ENCODE measurements around the gene RNF152.

Gene RNF152

DNA sequence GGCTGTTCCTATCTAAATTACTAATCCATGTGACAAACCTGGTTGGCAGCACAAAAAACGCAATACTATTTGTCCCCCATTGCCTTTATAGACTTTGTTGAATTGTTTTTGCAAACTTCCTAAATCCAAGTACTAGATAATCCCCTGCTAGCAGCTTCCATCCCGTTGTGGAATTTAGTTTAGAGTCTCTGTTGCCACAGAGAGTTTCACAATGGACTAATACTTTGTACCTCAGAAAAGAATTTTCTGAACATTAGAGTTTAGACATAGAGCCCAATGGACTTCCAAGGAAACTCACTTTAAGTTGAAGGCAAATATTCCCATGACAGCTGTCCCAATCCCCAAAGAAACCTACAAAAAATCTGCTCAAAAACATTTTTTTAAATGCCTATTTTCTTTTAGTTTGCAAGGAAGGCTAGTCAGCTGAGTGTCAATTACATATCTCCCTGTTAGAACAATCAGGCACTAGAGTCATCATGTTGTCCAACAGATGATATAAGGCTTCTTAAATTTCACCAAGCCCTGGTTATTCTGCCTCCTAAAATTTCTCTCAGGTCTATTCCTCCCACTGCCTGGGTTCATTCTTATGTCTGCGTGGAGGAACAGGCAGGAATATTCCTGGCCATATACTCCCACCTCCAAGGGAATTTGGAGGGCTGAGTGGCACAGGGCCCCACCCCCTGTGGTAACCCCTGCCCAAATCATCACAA, 27.2 kb downstream of the RNF152 start:
- H3K27me3 ChIP-seq (ENCODE audit: control insufficient read depth, insufficient read depth, low read length) = no peaks in the 10 kb centered on the region
- H3K9ac ChIP-seq (ENCODE audit: low read depth, low read length) = no peak overlapping the region
- peaks cover 17% of the 10 kb centered on the region for H3K4me1 ChIP-seq (ENCODE audit: control insufficient read depth, insufficient read depth, low read length)

DNA sequence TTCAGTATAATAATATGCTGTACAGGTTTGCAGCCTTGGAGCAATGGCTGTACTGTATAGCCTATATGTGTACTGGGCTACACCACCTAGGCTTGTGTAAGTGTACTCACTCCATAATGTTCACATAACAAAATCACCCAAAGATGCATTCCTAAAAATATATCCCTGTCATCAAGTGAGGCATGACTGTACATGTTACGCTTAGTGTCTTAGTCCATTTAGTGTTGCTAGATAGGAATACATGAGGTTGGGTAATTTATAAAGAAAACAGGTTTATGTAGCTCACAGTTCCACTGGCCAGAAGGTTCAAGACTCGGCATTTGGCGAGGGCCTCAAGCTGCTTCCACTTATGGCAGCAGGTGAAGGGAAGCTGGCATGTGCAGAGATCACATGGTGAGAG, 31.4 kb downstream of the RNF152 start:
- H3K4me2 ChIP-seq (ENCODE audit: low read length) = no peak overlapping the region
- no peaks in the 10 kb centered on the region for H3K36me3 ChIP-seq (ENCODE audit: insufficient read depth, low read length)
- H3K4me1 ChIP-seq (ENCODE audit: control insufficient read depth, insufficient read depth, low read length) = peaks cover 10% of the 10 kb centered on the region
- H3K9ac ChIP-seq (ENCODE audit: low read depth, low read length) = no peak overlapping the region
- H3K4me3 ChIP-seq (ENCODE audit: low read length) = no peak overlapping the region
- no peaks in the 10 kb centered on the region for H3K27me3 ChIP-seq (ENCODE audit: control insufficient read depth, insufficient read depth, low read length)
- H3K9me3 ChIP-seq (replicated peaks; ENCODE audit: low read length) = no peaks in the 10 kb centered on the region

More for the DNA sequence above, 27.2 kb downstream of the RNF152 start:
- no peaks in the 10 kb centered on the region for H3K9me3 ChIP-seq (replicated peaks; ENCODE audit: low read length)
- no peaks in the 10 kb centered on the region for H3K36me3 ChIP-seq (ENCODE audit: insufficient read depth, low read length)
- H3K4me2 ChIP-seq (ENCODE audit: low read length) = no peak overlapping the region
- no peak overlapping the region for H3K4me3 ChIP-seq (ENCODE audit: low read length)

DNA sequence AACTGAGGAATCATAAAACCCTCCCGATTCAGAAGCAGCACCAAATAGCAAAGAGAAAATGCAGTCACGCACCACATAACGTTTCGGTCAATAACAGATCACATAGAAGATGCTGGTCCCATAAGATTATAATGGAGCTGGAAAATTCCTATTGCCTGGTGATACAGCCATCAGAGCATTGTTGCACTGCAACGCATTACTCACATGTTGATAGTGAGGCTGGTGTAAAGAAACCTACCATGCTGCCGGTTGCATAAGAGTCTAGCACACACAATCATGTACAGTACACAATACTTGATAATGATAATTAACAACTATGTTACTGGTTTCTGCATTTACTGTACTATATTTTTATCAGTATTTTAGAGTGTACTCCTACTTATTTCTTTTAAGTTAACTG, 32.5 kb downstream of the RNF152 start:
- no peak overlapping the region for H3K9ac ChIP-seq (ENCODE audit: low read depth, low read length)
- H3K9me3 ChIP-seq (replicated peaks; ENCODE audit: low read length) = no peaks in the 10 kb centered on the region
- H3K4me2 ChIP-seq (ENCODE audit: low read length) = no peak overlapping the region
- H3K4me3 ChIP-seq (ENCODE audit: low read length) = no peak overlapping the region
- peaks cover 2% of the 10 kb centered on the region for H3K4me1 ChIP-seq (ENCODE audit: control insufficient read depth, insufficient read depth, low read length)
- H3K36me3 ChIP-seq (ENCODE audit: insufficient read depth, low read length) = no peaks in the 10 kb centered on the region
- H3K27me3 ChIP-seq (ENCODE audit: control insufficient read depth, insufficient read depth, low read length) = no peaks in the 10 kb centered on the region

DNA sequence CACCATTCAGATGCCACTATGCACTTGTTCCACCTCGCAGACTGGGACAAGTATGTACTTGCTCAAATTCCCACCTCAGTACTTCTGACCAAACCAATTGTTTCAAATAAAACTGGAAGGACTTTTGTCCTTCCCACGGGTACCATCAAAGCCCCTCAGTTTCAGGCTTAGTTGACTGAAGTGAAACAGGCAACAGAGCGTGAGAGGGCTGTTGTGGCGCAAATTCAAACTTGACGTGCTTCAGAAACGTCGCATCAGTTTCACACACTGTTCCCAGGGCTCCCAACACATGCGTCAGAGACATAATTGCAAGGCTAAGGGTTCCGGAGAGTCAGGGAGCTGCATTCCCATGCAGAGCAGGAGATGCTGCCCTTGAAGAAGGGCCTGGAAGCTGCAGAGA, 33.7 kb downstream of the RNF152 start:
- no peak overlapping the region for H3K4me2 ChIP-seq (ENCODE audit: low read length)
- H3K9ac ChIP-seq (ENCODE audit: low read depth, low read length) = no peak overlapping the region

DNA sequence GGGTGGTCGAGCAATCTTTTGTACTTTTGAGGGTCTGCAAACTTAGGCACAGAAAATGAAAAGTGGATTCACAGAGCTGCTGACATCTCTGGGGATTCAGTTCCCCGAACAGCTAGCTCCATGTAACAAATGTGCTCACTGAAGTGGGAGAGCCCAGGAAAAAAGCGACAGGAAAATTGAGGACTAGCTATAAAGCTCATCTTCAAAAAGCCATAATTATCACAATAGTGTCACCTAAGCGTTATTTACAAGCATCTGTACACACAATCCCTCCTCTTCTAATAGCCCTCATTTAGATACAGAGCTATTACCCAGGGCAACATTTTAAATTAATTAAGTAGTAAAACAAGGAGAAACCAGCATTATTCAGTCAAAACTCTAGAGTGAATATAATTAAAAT, 36.1 kb downstream of the RNF152 start:
- Histone ChIP-seq H3K4me2 (ENCODE audit: low read length) (no peak overlapping the region), H3K9me3 (replicated peaks; ENCODE audit: low read length) (no peaks in the 10 kb centered on the region), H3K4me1 (ENCODE audit: control insufficient read depth, insufficient read depth, low read length) (peaks cover 18% of the 10 kb centered on the region), H3K4me3 (ENCODE audit: low read length) (no peak overlapping the region), H3K36me3 (ENCODE audit: insufficient read depth, low read length) (no peaks in the 10 kb centered on the region), H3K9ac (ENCODE audit: low read depth, low read length) (no peak overlapping the region), H3K27me3 (ENCODE audit: control insufficient read depth, insufficient read depth, low read length) (no peaks in the 10 kb centered on the region)

More for the DNA sequence above, 33.7 kb downstream of the RNF152 start:
- no peaks in the 10 kb centered on the region for H3K9me3 ChIP-seq (replicated peaks; ENCODE audit: low read length)
- H3K4me3 ChIP-seq (ENCODE audit: low read length) = no peak overlapping the region
- peaks cover 7% of the 10 kb centered on the region for H3K4me1 ChIP-seq (ENCODE audit: control insufficient read depth, insufficient read depth, low read length)
- no peaks in the 10 kb centered on the region for H3K36me3 ChIP-seq (ENCODE audit: insufficient read depth, low read length)
- no peaks in the 10 kb centered on the region for H3K27me3 ChIP-seq (ENCODE audit: control insufficient read depth, insufficient read depth, low read length)

DNA sequence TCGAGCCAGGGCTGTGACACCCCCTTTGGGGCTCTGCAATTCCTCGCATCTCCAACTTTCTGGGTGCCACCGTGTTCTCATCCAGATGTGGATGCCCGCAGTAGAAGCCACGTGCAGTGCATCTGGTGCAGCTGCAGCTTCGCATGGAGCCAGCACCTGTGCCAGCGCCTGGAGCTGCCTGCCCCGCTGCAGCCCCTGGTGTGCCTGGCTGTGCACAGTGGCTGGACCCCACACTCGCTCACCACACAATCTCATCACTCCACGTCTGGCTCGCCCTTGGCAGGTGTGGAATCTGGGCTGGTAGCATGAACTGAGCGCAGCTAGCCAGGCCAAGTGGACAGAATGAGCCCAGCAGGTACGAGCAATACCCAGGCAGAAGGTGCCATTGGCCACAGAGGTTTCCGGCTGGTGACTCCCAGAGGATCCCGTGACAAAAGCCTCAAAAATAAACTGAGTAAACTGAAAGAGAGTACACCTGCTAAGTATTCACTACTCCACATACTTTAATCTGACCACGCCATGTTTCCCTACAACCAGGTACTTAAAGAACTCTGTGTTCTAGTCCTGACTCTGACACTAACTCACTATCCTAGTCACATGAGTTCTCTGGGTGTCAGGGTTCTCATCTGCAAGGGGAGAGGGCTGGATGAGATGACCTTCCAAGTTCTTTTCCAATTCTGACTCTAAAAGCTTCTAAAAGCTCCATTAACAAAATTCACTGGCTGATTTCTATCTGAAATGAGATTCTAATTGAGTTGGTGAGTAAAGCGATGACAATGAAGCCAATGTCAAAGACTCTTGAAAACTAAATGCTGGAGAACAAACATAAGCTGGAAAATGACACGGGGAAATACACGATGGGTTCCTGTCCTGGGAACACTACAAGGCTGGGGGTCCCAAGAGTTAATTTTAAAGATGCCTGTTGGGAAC, 37.1 kb downstream of the RNF152 start:
- Histone ChIP-seq H3K4me2 (ENCODE audit: low read length) (no peak overlapping the region), H3K9ac (ENCODE audit: low read depth, low read length) (no peak overlapping the region), H3K27me3 (ENCODE audit: control insufficient read depth, insufficient read depth, low read length) (no peaks in the 10 kb centered on the region), H3K4me3 (ENCODE audit: low read length) (no peak overlapping the region), H3K9me3 (replicated peaks; ENCODE audit: low read length) (no peaks in the 10 kb centered on the region), H3K36me3 (ENCODE audit: insufficient read depth, low read length) (no peaks in the 10 kb centered on the region), H3K4me1 (ENCODE audit: control insufficient read depth, insufficient read depth, low read length) (peaks cover 25% of the 10 kb centered on the region)

DNA sequence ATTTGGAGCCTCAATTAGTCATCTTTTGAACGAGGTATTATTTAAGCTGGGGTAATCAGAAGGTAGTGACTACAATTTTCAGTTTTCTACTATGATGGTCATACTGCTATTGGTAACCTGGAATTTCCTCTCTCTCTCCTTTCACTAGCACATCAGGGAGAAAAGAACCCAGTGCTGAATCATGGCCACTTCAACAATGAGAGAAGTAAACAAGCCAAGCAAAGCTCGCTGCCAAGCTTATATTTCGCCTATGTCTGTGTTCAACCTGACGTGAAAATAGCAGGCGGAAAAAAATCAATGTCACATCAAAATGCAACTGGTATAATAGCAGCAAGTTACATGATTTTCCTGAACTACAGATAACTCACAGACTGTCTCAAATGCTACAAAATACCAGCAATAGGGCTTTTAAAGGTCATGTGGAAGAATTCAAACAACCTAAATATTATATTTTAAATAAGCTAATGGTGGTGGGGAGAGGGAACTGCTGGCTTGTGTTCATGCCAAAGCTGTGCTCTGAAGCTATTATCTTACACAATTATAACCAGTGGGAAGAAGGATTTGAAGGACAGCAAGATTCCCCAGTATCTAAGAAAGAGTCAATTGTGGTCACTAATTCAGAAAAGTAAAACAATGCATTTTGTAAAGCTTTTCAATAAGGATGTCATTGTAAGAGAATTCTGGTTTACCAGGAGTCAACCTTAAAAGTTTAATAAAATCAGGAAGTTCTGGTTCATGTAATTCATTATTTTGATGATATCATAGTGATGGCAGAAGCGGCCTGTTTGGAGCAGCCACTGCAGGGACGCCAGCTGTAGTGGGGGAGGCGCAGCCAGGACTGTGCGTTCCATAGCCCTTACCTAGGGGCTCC, 38.0 kb downstream of the RNF152 start:
- H3K9ac ChIP-seq (ENCODE audit: low read depth, low read length) = no peak overlapping the region
- H3K36me3 ChIP-seq (ENCODE audit: insufficient read depth, low read length) = no peaks in the 10 kb centered on the region
- no peak overlapping the region for H3K4me2 ChIP-seq (ENCODE audit: low read length)
- H3K9me3 ChIP-seq (replicated peaks; ENCODE audit: low read length) = no peaks in the 10 kb centered on the region
- H3K4me1 ChIP-seq (ENCODE audit: control insufficient read depth, insufficient read depth, low read length) = peaks cover 25% of the 10 kb centered on the region
- no peak overlapping the region for H3K4me3 ChIP-seq (ENCODE audit: low read length)
- no peaks in the 10 kb centered on the region for H3K27me3 ChIP-seq (ENCODE audit: control insufficient read depth, insufficient read depth, low read length)

DNA sequence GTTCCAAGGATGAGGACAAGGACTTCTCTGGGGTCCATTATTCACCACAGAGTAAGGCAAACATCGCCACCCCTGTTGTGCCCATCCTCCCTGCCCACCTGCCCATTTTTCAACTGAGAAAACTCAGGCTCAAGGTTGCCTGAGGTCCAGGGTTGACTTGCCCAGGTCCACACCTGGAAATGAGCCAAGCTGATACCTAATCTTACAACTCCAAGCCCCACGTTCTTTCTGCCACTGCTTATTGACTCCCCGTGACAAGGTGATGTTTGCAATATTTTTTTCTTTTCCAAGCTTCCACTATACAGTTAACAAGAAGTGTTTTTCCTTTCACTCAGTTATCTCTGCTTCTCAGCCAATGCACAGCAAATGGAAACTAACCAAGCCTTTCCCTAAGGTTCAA, 39.0 kb downstream of the RNF152 start:
- Histone ChIP-seq H3K4me1 (ENCODE audit: control insufficient read depth, insufficient read depth, low read length) (peaks cover 25% of the 10 kb centered on the region), H3K4me3 (ENCODE audit: low read length) (no peak overlapping the region)

DNA sequence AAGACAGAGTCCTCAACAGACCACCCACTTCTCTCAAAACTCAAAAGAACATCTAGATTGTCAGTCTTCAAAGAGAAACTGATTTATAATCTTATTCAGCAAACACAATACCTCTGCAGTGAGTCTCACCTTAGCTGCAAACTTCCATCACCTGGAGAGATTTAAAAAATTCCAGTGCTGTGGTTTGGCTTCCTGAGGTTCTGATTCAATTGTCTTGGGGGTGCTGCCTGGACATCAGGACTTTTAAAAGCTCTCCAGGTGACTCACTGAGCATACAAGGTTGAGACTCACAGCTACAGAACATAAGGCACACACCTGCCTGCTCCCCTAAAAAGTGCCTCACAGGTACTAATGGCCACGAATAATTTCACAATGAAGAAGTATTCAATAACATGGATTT, 40.3 kb downstream of the RNF152 start:
- H3K4me2 ChIP-seq (ENCODE audit: low read length) = no peak overlapping the region
- no peaks in the 10 kb centered on the region for H3K27me3 ChIP-seq (ENCODE audit: control insufficient read depth, insufficient read depth, low read length)
- no peak overlapping the region for H3K4me3 ChIP-seq (ENCODE audit: low read length)
- H3K4me1 ChIP-seq (ENCODE audit: control insufficient read depth, insufficient read depth, low read length) = peaks cover 25% of the 10 kb centered on the region
- H3K36me3 ChIP-seq (ENCODE audit: insufficient read depth, low read length) = no peaks in the 10 kb centered on the region
- peak overlapping the region; percentile 13 for H3K9ac ChIP-seq (ENCODE audit: low read depth, low read length)
- H3K9me3 ChIP-seq (replicated peaks; ENCODE audit: low read length) = no peaks in the 10 kb centered on the region

More for the DNA sequence above, 39.0 kb downstream of the RNF152 start:
- Histone ChIP-seq H3K4me2 (ENCODE audit: low read length) (no peak overlapping the region), H3K36me3 (ENCODE audit: insufficient read depth, low read length) (no peaks in the 10 kb centered on the region), H3K9ac (ENCODE audit: low read depth, low read length) (no peak overlapping the region), H3K27me3 (ENCODE audit: control insufficient read depth, insufficient read depth, low read length) (no peaks in the 10 kb centered on the region), H3K9me3 (replicated peaks; ENCODE audit: low read length) (no peaks in the 10 kb centered on the region)

DNA sequence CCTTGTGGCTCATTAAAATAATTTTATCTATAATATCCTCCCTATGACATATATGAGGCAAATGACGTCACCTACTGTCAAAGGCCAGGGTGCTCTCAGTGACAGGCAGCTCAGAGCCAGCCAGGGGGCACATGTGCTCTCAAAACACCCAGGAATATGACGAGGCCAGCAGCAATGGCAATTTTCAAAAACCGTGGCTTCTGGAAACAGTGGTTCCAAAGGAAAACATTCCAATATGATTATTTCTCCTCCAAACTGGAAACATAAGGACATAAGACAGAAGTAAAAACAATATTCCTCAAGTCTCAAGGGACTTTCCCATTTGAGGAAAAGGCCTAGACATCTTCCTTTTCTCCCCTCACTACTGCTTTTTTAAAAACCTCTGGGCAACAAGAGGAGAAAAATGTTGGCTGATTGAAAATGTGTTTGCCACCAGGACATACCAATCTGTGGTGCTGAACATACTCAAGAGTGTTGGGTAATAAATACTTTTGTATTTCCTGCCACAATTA, 40.8 kb downstream of the RNF152 start:
- no peak overlapping the region for H3K4me3 ChIP-seq (ENCODE audit: low read length)

DNA sequence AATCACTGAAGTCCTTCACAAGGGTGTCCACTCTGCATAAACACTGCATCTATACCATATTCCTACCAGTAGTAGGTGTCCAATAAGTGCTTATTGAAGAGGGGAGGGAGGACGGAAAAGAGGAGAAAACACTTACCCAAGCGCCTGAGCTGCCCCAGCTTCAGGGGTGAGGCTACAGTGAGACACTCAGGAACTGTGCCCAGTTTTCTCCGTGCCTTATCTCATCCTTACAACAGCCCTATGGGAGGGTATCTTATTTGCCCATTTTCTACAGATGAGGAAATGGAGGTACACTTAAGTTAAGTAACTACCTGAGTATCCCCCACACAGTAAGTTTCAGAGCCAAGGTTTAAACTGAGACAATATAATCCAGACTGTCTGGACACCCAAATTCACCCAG, 41.5 kb downstream of the RNF152 start:
- H3K4me1 ChIP-seq (ENCODE audit: control insufficient read depth, insufficient read depth, low read length) = peaks cover 25% of the 10 kb centered on the region
- H3K9ac ChIP-seq (ENCODE audit: low read depth, low read length) = peak overlapping the region; percentile 11
- no peak overlapping the region for H3K4me3 ChIP-seq (ENCODE audit: low read length)
- H3K36me3 ChIP-seq (ENCODE audit: insufficient read depth, low read length) = no peaks in the 10 kb centered on the region
- peak overlapping the region; percentile 10 for H3K4me2 ChIP-seq (ENCODE audit: low read length)
- H3K27me3 ChIP-seq (ENCODE audit: control insufficient read depth, insufficient read depth, low read length) = no peaks in the 10 kb centered on the region
- H3K9me3 ChIP-seq (replicated peaks; ENCODE audit: low read length) = no peaks in the 10 kb centered on the region

More for the DNA sequence above, 40.8 kb downstream of the RNF152 start:
- H3K4me1 ChIP-seq (ENCODE audit: control insufficient read depth, insufficient read depth, low read length) = peaks cover 25% of the 10 kb centered on the region
- no peaks in the 10 kb centered on the region for H3K27me3 ChIP-seq (ENCODE audit: control insufficient read depth, insufficient read depth, low read length)
- H3K9ac ChIP-seq (ENCODE audit: low read depth, low read length) = no peak overlapping the region
- no peak overlapping the region for H3K4me2 ChIP-seq (ENCODE audit: low read length)
- H3K36me3 ChIP-seq (ENCODE audit: insufficient read depth, low read length) = no peaks in the 10 kb centered on the region
- H3K9me3 ChIP-seq (replicated peaks; ENCODE audit: low read length) = no peaks in the 10 kb centered on the region
